ENCODE measurements around the gene RNF150. TPM values are rescaled to one million over a fixed set of nuclear protein-coding genes. Genes with fewer than 3 reads are reported as not detected.

The RNF150 gene
- total and polyA plus RNA-seq, 2 of the 8 experiments (the other 6 are each of a cell fraction or from before 2014, with no cell fraction given): 3.4 to 4.8 TPM

- DNase-seq (ENCODE audit: low read depth in 1 of 2, low spot score in 2 of 2): no peak
- FAIRE-seq: no peak
- no peak overlapping the region for H3K9ac ChIP-seq (replicated peaks in 1 of 4; ENCODE audit: extremely low read depth in 1 of 4, low read depth in 3 of 4, low read length in 3 of 4)
- no peaks in the 10 kb centered on the region for H3K9me3 ChIP-seq (ENCODE audit: insufficient read depth in 2 of 2, low read depth in 1 of 2, low read length in 1 of 2)
- no peak overlapping the region for H4K5ac ChIP-seq (ENCODE audit: insufficient read length, low read depth, low read length)
- H2BK20ac ChIP-seq (ENCODE audit: low read length): no peak overlapping the region
- H3K23me2 ChIP-seq (ENCODE audit: low read depth, low read length): no peaks in the 10 kb centered on the region
- no peak overlapping the region for H3K4ac ChIP-seq (replicated peaks; ENCODE audit: insufficient read length, low read depth, low read length)
- no peaks in the 10 kb centered on the region for H3K79me2 ChIP-seq (ENCODE audit: control insufficient read depth in 1 of 2, insufficient read depth in 2 of 2, low read length in 2 of 2)
- H4K91ac ChIP-seq (replicated peaks; ENCODE audit: insufficient read length, low read length): no peak overlapping the region
- H2AFZ ChIP-seq (ENCODE audit: low read length): no peak overlapping the region
- CTCF ChIA-PET (ENCODE audit: partially characterized antibody): interaction anchor here (1.6 to 1.9 kb wide), 2 partner anchors 15 to 107 kb away, joined by 4 to 5 read pairs; no protein-coding TSS in a partner anchor
- no peak overlapping the region for H3K18ac ChIP-seq (ENCODE audit: extremely low read depth, low read length)
- TF ChIP-seq SUZ12 (IDR thresholded peaks at IDR 0.05; ENCODE audit: low read length) (no peak), SP4 (IDR thresholded peaks at IDR 0.05; ENCODE audit: low read length) (no peak), SIRT6 (IDR thresholded peaks at IDR 0.05; ENCODE audit: low read length) (no peak), ZNF274 (IDR thresholded peaks at IDR 0.05; ENCODE audit: borderline replicate concordance, extremely low read depth, low read length) (no peak), TCF12 (IDR thresholded peaks at IDR 0.05; ENCODE audit: low read depth, low read length) (no peak), ASH2L (IDR thresholded peaks at IDR 0.05; ENCODE audit: low read length) (no peak), NANOG (IDR thresholded peaks at IDR 0.05; ENCODE audit: insufficient read depth, low read depth, low read length, poor library complexity, severe bottlenecking) (no peak), ATF2 (IDR thresholded peaks at IDR 0.05; ENCODE audit: low read length) (no peak)
- TF ChIP-seq, protein P1, sequence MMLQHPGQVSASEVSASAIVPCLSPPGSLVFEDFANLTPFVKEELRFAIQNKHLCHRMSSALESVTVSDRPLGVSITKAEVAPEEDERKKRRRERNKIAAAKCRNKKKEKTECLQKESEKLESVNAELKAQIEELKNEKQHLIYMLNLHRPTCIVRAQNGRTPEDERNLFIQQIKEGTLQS (IDR thresholded peaks at IDR 0.05; ENCODE audit: insufficient read depth, low read depth, low read length): no peak
- H3K14ac ChIP-seq (ENCODE audit: insufficient read length): no peak overlapping the region
- H2AK5ac ChIP-seq (ENCODE audit: low read depth, low read length): no peak overlapping the region
- no peak overlapping the region for H3K4me3 ChIP-seq (ENCODE audit: extremely low read depth in 1 of 4, insufficient read depth in 2 of 4, low read depth in 3 of 4, low read length in 4 of 4)
- H2BK12ac ChIP-seq (ENCODE audit: low read depth, low read length): no peak overlapping the region
- no peak overlapping the region for H3K56ac ChIP-seq (replicated peaks; ENCODE audit: insufficient read length, low read depth, low read length)
- H2BK15ac ChIP-seq (ENCODE audit: low read length): no peak overlapping the region
- no peak overlapping the region for H2BK120ac ChIP-seq (replicated peaks; ENCODE audit: low read depth, low read length)
- no peaks in the 10 kb centered on the region; a peak in 1 of 7 replicates for H3K4me1 ChIP-seq (replicated peaks in 1 of 4; ENCODE audit: control insufficient read depth in 3 of 4, insufficient read depth in 4 of 4, low read length in 3 of 4)
- H3K27me3 ChIP-seq (replicated peaks in 1 of 4; ENCODE audit: control insufficient read depth in 3 of 4, extremely low read depth in 1 of 4, insufficient read depth in 3 of 4, low read length in 3 of 4): no peaks in the 10 kb centered on the region
- H3K4me2 ChIP-seq (ENCODE audit: insufficient read depth in 1 of 2, low read depth in 2 of 2, low read length in 2 of 2): no peak overlapping the region
- 95% methylated on average over 7 of the region's 7 CpGs; no CpG with 5 or more reads in 1 of the 2 experiments for WGBS, 2 experiments (ENCODE audit: extremely low coverage in 1 of 2, insufficient coverage in 1 of 2, insufficient read length in 1 of 2, insufficient replicate concordance in 2 of 2, low coverage in 1 of 2, low lambda C conversion rate in 2 of 2, missing lambda C conversion rate in 1 of 2)
- no peaks in the 10 kb centered on the region for H4K20me1 ChIP-seq (replicated peaks in 1 of 2; ENCODE audit: control insufficient read depth in 1 of 2, insufficient read depth in 2 of 2, low read length in 2 of 2)
- no peak overlapping the region for H3K23ac ChIP-seq (ENCODE audit: insufficient read length)
- H3K27ac ChIP-seq (ENCODE audit: low read depth, low read length): no peak overlapping the region
- H2BK5ac ChIP-seq (ENCODE audit: low read depth, low read length): no peak overlapping the region
- no peaks in the 10 kb centered on the region for H3K36me3 ChIP-seq (ENCODE audit: control insufficient read depth in 2 of 4, insufficient read depth in 4 of 4, low read length in 3 of 4)
- H3K79me1 ChIP-seq (ENCODE audit: low read depth, low read length): no peaks in the 10 kb centered on the region
- POLR2A ChIA-PET (ENCODE audit: partially characterized antibody): no interaction called here
- H4K8ac ChIP-seq (ENCODE audit: extremely low read depth, insufficient read depth, low read length): no peak overlapping the region
Measured at GRCh38 chr4:141026900-141027299, 106.4 kb downstream of the RNF150 start.

Measured in H1 (cell line).